Keratinocyte (primary cell): ENCODE measurements around the gene POR. TPM values are rescaled to one million over a fixed set of nuclear protein-coding genes. Genes with fewer than 3 reads are reported as not detected.

Experiments
- DNase-seq: peaks from one replicate; pipeline ENCODE4 v3.0.0-alpha.2; 2011; ENCODE audit warnings: low read depth, missing footprints, low spot score
- FAIRE-seq: peaks from 2 replicates; lab custom pipeline; 2011; peaks lifted over from hg19 to GRCh38; lab: Jason Lieb, UNC
- H2AFZ ChIP-seq: 2 replicates; pipeline ENCODE4 v1.6.0; 2012; ENCODE audit warnings: low read length, control low read depth, inconsistent platforms; ENCODE audit not compliant: control insufficient read depth
- H3K27ac ChIP-seq: 2 replicates; pipeline ENCODE4 v1.5.1; 2011; ENCODE audit warnings: low read length; ENCODE audit not compliant: control insufficient read depth, insufficient read depth
- H3K27me3 ChIP-seq: 3 replicates; pipeline ENCODE4 v1.6.0; 2011; ENCODE audit warnings: low read length; ENCODE audit not compliant: control insufficient read depth, insufficient read depth; ENCODE audit errors: extremely low read depth
- H3K36me3 ChIP-seq, 2 experiments: 2 replicates in 1 of 2; 3 replicates in 1 of 2; pipeline ENCODE4 v1.5.1; 2011; ENCODE audit warnings: low read length in 2 of 2, mild to moderate bottlenecking in 1 of 2; ENCODE audit not compliant: control insufficient read depth in 2 of 2, insufficient read depth in 2 of 2; ENCODE audit errors: extremely low read depth in 1 of 2
- H3K4me1 ChIP-seq: 3 replicates; pipeline ENCODE4 v1.5.1; 2011; ENCODE audit warnings: low read length; ENCODE audit not compliant: control insufficient read depth, insufficient read depth; ENCODE audit errors: extremely low read depth
- H3K4me2 ChIP-seq: 3 replicates; pipeline ENCODE4 v1.6.0; 2011; ENCODE audit warnings: low read depth, low read length; ENCODE audit not compliant: control insufficient read depth, insufficient read depth; ENCODE audit errors: extremely low read depth
- H3K4me3 ChIP-seq, 3 experiments: fragments of 200-600 bp in 1 of 3; sonication (generic) in 1 of 3; 2 replicates in 2 of 3; 3 replicates in 1 of 3; pipeline ENCODE4 v1.5.1; 2011 to 2016; ENCODE audit warnings: low read length in 3 of 3, mild to moderate bottlenecking in 3 of 3, control low read depth in 2 of 3, inconsistent platforms in 1 of 3, low read depth in 1 of 3, mixed read lengths in 1 of 3, mixed run types in 1 of 3, moderate library complexity in 1 of 3; ENCODE audit not compliant: control insufficient read depth in 2 of 3, insufficient read depth in 2 of 3; ENCODE audit errors: extremely low read depth in 1 of 3
- H3K79me2 ChIP-seq: 2 replicates; pipeline ENCODE4 v1.6.0; 2012; ENCODE audit warnings: low read length; ENCODE audit not compliant: control insufficient read depth, insufficient read depth
- H3K9ac ChIP-seq: 3 replicates; pipeline ENCODE4 v1.6.0; 2011; ENCODE audit warnings: low read length; ENCODE audit not compliant: control insufficient read depth, insufficient read depth; ENCODE audit errors: extremely low read depth
- H3K9me1 ChIP-seq: 3 replicates; pipeline ENCODE4 v1.6.0; 2011; ENCODE audit warnings: low read length; ENCODE audit not compliant: control insufficient read depth, insufficient read depth; ENCODE audit errors: extremely low read depth
- H3K9me3 ChIP-seq: 2 replicates; pipeline ENCODE4 v1.5.1; 2012; ENCODE audit warnings: low read depth, low read length; ENCODE audit not compliant: control insufficient read depth
- H4K20me1 ChIP-seq: 3 replicates; pipeline ENCODE4 v1.6.0; 2011; ENCODE audit warnings: low read length; ENCODE audit not compliant: control insufficient read depth, insufficient read depth; ENCODE audit errors: extremely low read depth
- EZH2 ChIP-seq: IDR thresholded peaks from one replicate; pipeline ENCODE4 v1.6.1; 2012; ENCODE audit warnings: inconsistent platforms, mild to moderate bottlenecking, low read length, moderate library complexity
- dilution Hi-C: fragments of 300-500 bp; cut with MboI; formaldehyde crosslinking; loops from one replicate; pipeline ENCODE4 v1.7.0; 2020; ENCODE audit warnings: low sequenced_read_pairs; ENCODE audit not compliant: extremely low pct_ligation_motif_present
- polyA plus RNA-seq, 5 experiments: library from polyadenylated mRNA; depleted of rRNA in 3 of 5; stranded (reverse) in 3 of 5; stranded (forward) in 1 of 5; unstranded in 1 of 5; fragments of >200 nt; gene quantifications; 1 replicate in 1 of 5; 2 replicates in 3 of 5; 3 replicates in 1 of 5; pipeline versions ENCODE4 v1.2.1 to v1.2.3, GENCODE V29; 2011 to 2012; ENCODE audit warnings: missing spikeins in 2 of 5, low read depth in 1 of 5, low replicate concordance in 1 of 5
- TF ChIP-seq, protein P1 (sequence below), 3 experiments: IDR thresholded peaks in 1 of 3; conservative IDR thresholded peaks in 1 of 3; optimal IDR thresholded peaks in 1 of 3; 2 replicates in 2 of 3; 3 replicates in 1 of 3; pipeline versions ENCODE3 to v1.5.1; 2011; ENCODE audit warnings: low read length in 3 of 3, mild to moderate bottlenecking in 3 of 3, moderate library complexity in 2 of 3, control low read depth in 1 of 3, inconsistent platforms in 1 of 3; ENCODE audit not compliant: insufficient read depth in 2 of 3; ENCODE audit errors: extremely low read depth in 1 of 3

Gene POR
- polyA plus RNA-seq, 1 donor (not counting 4 experiments of a cell fraction or from before 2014, with no cell fraction given) = 28.6 TPM

DNA sequence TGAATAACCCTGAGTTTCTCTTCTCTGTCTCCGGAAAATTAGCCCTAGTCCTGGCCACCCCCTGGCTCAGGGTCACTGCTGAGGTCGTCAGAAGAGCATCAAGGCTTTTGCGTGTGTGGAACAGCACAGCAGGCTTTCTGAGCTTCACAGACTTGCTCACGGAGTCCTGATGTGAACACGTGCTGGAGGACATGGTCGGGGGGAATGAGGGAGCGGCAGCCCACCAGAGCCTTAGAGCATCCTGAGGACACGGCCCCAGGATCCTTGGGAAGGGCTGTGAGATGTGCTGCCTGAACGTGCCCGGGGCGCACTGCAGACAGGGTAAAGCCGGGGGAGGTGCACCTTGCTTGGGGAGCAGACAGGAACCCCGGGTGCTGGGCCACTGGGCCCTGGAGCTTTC lies 50.7 kb downstream of the POR start:
- H3K9me1 ChIP-seq = no peaks in the 10 kb centered on the region
- no peak overlapping the region for H2AFZ ChIP-seq
- H3K27me3 ChIP-seq = no peaks in the 10 kb centered on the region
- no peak overlapping the region for H3K4me2 ChIP-seq
- no peak overlapping the region for H3K4me3 ChIP-seq
- dilution Hi-C loops = no loop called here
- FAIRE-seq (no peak), DNase-seq (no peak)
- TF ChIP-seq EZH2 = no peak
- TF ChIP-seq, protein P1, sequence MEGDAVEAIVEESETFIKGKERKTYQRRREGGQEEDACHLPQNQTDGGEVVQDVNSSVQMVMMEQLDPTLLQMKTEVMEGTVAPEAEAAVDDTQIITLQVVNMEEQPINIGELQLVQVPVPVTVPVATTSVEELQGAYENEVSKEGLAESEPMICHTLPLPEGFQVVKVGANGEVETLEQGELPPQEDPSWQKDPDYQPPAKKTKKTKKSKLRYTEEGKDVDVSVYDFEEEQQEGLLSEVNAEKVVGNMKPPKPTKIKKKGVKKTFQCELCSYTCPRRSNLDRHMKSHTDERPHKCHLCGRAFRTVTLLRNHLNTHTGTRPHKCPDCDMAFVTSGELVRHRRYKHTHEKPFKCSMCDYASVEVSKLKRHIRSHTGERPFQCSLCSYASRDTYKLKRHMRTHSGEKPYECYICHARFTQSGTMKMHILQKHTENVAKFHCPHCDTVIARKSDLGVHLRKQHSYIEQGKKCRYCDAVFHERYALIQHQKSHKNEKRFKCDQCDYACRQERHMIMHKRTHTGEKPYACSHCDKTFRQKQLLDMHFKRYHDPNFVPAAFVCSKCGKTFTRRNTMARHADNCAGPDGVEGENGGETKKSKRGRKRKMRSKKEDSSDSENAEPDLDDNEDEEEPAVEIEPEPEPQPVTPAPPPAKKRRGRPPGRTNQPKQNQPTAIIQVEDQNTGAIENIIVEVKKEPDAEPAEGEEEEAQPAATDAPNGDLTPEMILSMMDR (optimal IDR thresholded peaks at IDR 0.05 in 1 of 3, IDR thresholded peaks at IDR 0.05 in 1 of 3, conservative IDR thresholded peaks at IDR 0.05 in 1 of 3; ENCODE audit: extremely low read depth in 1 of 3, insufficient read depth in 2 of 3, low read length in 3 of 3) = no peak
- H3K36me3 ChIP-seq = peaks cover 3 to 14% of the 10 kb centered on the region in 2 experiments
- no peak overlapping the region for H3K27ac ChIP-seq
- no peak overlapping the region for H3K9ac ChIP-seq
- H3K79me2 ChIP-seq = no peaks in the 10 kb centered on the region
- no peaks in the 10 kb centered on the region for H3K4me1 ChIP-seq
- H4K20me1 ChIP-seq = no peaks in the 10 kb centered on the region
- H3K9me3 ChIP-seq = no peaks in the 10 kb centered on the region

DNA sequence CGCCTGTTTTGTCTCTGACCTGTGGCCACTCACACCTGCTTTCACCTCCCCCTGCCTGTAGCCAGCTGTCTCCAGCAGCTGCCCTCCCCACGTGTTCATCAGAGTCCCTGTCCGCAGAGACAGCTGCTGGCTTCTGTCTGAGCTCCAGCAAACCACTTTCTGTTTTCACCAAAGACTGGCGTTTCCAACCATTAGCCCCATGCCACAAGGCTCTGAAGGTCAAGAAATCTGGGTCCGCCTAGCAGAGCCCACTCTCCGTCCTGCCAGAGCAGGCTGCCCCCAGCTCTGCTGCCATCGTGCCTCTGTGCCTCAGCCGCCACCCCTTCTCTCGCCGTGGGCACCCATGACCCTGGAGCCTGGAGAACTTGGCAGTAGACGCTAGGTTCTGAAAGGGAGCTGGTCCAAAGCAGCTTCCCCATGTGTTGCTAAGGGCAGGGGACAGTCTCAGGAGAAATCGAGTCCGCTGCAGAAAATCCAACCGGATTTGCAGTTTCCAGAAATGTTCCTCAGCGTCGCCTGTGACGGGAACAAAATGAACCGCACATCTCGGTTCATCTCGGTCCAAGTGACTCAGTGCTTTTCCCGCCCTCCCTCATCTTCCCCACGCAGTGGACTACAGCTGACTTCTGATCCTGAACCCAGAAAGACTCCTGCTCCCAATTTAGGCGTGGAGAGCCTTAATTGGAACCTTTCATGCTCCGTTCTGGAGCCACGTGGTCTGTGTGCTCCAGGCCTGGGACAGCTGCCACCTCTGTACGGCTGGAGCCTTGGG lies 51.4 kb downstream of the POR start:
- peaks cover 3 to 14% of the 10 kb centered on the region in 2 experiments for H3K36me3 ChIP-seq
- no peaks in the 10 kb centered on the region for H3K4me1 ChIP-seq
- dilution Hi-C loops = no loop called here
- H4K20me1 ChIP-seq = no peaks in the 10 kb centered on the region
- TF ChIP-seq EZH2 = no peak
- TF ChIP-seq, protein P1 (optimal IDR thresholded peaks at IDR 0.05 in 1 of 3, IDR thresholded peaks at IDR 0.05 in 1 of 3, conservative IDR thresholded peaks at IDR 0.05 in 1 of 3; ENCODE audit: extremely low read depth in 1 of 3, insufficient read depth in 2 of 3, low read length in 3 of 3) = no peak
- no peak for FAIRE-seq
- no peak overlapping the region for H3K4me3 ChIP-seq
- H3K4me2 ChIP-seq = no peak overlapping the region
- H2AFZ ChIP-seq = no peak overlapping the region
- no peaks in the 10 kb centered on the region for H3K9me3 ChIP-seq
- no peak for DNase-seq
- no peaks in the 10 kb centered on the region for H3K79me2 ChIP-seq
- H3K9me1 ChIP-seq = no peaks in the 10 kb centered on the region
- no peaks in the 10 kb centered on the region for H3K27me3 ChIP-seq
- no peak overlapping the region for H3K9ac ChIP-seq
- no peak overlapping the region for H3K27ac ChIP-seq
